IPS-18c (cell line): ENCODE data around the gene FASTK.

ENCODE experiments used
- H3K4me3 ChIP-seq: 2 replicates; pipeline ENCODE4 v1.7.0; 2013; ENCODE audit warnings: low read depth, mild to moderate bottlenecking, low read length, moderate library complexity; ENCODE audit not compliant: insufficient read depth
- H3K9me3 ChIP-seq: one replicate; pipeline ENCODE4 v1.6.1; 2013; ENCODE audit warnings: mild to moderate bottlenecking, low read length, moderate library complexity; ENCODE audit not compliant: control insufficient read depth, insufficient read depth

Gene FASTK

GRCh38 chr7:151120896-151121295 lies 40.3 kb upstream of the FASTK start:
- H3K9me3 ChIP-seq, result no peaks in the 10 kb centered on the region

GRCh38 chr7:151119902-151120301 lies 39.3 kb upstream of the FASTK start:
- H3K9me3 ChIP-seq, result no peaks in the 10 kb centered on the region
- no peak overlapping the region for H3K4me3 ChIP-seq

More at GRCh38 chr7:151120896-151121295, 40.3 kb upstream of the FASTK start:
- no peak overlapping the region for H3K4me3 ChIP-seq

GRCh38 chr7:151119055-151119415 lies 38.4 kb upstream of the FASTK start:
- no peak overlapping the region for H3K4me3 ChIP-seq
- no peaks in the 10 kb centered on the region for H3K9me3 ChIP-seq

GRCh38 chr7:151118108-151119054 lies 37.8 kb upstream of the FASTK start:
- Histone ChIP-seq H3K4me3 (no peak overlapping the region), H3K9me3 (no peaks in the 10 kb centered on the region)

GRCh38 chr7:151117565-151117964 lies 37.0 kb upstream of the FASTK start:
- H3K9me3 ChIP-seq, result no peaks in the 10 kb centered on the region

GRCh38 chr7:151116603-151117440 lies 36.2 kb upstream of the FASTK start:
- Histone ChIP-seq H3K4me3 (no peak overlapping the region), H3K9me3 (no peaks in the 10 kb centered on the region)

More at GRCh38 chr7:151117565-151117964, 37.0 kb upstream of the FASTK start:
- H3K4me3 ChIP-seq, result no peak overlapping the region

GRCh38 chr7:151115836-151116418 lies 35.3 kb upstream of the FASTK start:
- H3K9me3 ChIP-seq, result no peaks in the 10 kb centered on the region
- H3K4me3 ChIP-seq, result peak overlapping the region; percentile 46

- peak overlapping the region; percentile 46 for H3K4me3 ChIP-seq
- H3K9me3 ChIP-seq, result no peaks in the 10 kb centered on the region
These were observed 34.7 kb upstream of the FASTK start for GRCh38 chr7:151115121-151115835.

GRCh38 chr7:151114151-151115090 lies 33.8 kb upstream of the FASTK start:
- Histone ChIP-seq H3K4me3 (peak overlapping the region; percentile 24), H3K9me3 (no peaks in the 10 kb centered on the region)

GRCh38 chr7:151113344-151114150 lies 32.9 kb upstream of the FASTK start:
- Histone ChIP-seq H3K9me3 (no peaks in the 10 kb centered on the region), H3K4me3 (no peak overlapping the region)

GRCh38 chr7:151110941-151111645 lies 30.5 kb upstream of the FASTK start:
- Histone ChIP-seq H3K4me3 (no peak overlapping the region), H3K9me3 (no peaks in the 10 kb centered on the region)

- no peaks in the 10 kb centered on the region for H3K9me3 ChIP-seq
- H3K4me3 ChIP-seq, result no peak overlapping the region
These were observed 29.8 kb upstream of the FASTK start for GRCh38 chr7:151110236-151110940.

GRCh38 chr7:151109094-151110048 lies 28.8 kb upstream of the FASTK start:
- Histone ChIP-seq H3K4me3 (no peak overlapping the region), H3K9me3 (no peaks in the 10 kb centered on the region)
